Measurements from ENCODE around the gene SH3RF1. TPM values are rescaled to one million over a fixed set of nuclear protein-coding genes. Genes with fewer than 3 reads are reported as not detected.

Gene SH3RF1
- total RNA-seq, 4 donors from 2014 or later: 10.0 to 11.8 (median 10.9) TPM

DNA sequence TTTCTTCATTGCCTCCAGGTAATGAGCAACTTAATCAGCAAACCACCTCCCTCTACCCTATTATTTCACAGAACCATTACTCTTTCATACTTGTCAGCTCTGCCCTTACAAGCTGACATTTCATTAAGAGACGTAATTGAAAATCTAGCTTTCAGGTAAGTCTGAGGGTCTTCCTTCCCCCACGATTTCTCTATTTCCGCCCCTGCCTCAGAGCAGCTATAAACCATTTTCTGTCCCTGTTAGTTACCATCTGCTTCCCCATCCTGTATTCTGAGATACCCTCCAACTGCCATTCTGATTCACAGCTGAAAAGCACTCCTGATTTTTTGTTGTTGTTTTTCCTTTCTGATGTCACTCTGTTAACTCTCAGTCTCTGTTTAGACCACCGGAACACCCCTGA, 37.1 kb downstream of the SH3RF1 start:
- Histone ChIP-seq H3K27me3 (no peaks in the 10 kb centered on the region), H3K36me3 (no peaks in the 10 kb centered on the region), H3K27ac (replicated peaks in 1 of 4) (no peak overlapping the region), H3K4me1 (peaks cover 34 to 47% (median 42%) of the 10 kb centered on the region in 4 donors), H3K4me3 (no peak overlapping the region), H3K9me3 (no peaks in the 10 kb centered on the region)
- peak; percentile 34 for DNase-seq (ENCODE audit: extremely low spot score)
- intact Hi-C loops (cut with DNase I): no loop called here
- TF ChIP-seq EP300 (IDR thresholded peaks at IDR 0.05) (no peak), POLR2AphosphoS5 (IDR thresholded peaks at IDR 0.05) (no peak), POLR2A (IDR thresholded peaks at IDR 0.05; ENCODE audit: low read depth) (no peak)
- TF ChIP-seq, protein P1, sequence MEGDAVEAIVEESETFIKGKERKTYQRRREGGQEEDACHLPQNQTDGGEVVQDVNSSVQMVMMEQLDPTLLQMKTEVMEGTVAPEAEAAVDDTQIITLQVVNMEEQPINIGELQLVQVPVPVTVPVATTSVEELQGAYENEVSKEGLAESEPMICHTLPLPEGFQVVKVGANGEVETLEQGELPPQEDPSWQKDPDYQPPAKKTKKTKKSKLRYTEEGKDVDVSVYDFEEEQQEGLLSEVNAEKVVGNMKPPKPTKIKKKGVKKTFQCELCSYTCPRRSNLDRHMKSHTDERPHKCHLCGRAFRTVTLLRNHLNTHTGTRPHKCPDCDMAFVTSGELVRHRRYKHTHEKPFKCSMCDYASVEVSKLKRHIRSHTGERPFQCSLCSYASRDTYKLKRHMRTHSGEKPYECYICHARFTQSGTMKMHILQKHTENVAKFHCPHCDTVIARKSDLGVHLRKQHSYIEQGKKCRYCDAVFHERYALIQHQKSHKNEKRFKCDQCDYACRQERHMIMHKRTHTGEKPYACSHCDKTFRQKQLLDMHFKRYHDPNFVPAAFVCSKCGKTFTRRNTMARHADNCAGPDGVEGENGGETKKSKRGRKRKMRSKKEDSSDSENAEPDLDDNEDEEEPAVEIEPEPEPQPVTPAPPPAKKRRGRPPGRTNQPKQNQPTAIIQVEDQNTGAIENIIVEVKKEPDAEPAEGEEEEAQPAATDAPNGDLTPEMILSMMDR (IDR thresholded peaks at IDR 0.05): no peak
- WGBS: 83% methylated on average over 4 of the region's 4 CpGs

DNA sequence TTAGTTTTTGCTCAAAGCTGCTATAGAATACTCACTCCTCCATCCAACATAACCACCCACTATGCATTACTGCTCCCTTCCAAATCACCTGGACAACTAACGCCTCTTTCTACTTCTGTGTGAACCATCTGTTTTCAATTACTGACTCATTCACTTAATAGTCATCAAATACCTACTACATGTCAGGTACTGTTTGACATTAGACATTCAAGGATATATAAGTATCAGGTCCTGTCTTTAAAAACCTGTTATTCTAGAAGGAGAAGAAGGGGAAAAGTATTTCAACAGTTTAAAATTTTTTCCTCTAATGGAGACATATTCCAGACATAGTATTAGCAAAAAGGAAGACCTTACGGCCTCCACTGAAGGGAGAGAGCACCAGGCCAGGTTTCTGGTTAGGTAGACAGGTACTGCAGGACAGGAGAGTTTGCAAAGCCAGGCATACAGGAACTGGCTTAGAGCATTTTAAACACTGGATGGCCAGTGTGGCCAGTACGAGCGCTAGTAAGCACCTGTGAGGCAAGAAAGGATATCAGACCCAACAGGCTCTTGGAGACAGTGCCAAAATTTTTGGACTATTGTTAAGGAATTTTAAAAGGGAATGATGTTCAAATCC, 39.0 kb downstream of the SH3RF1 start:
- peaks cover 15 to 28% (median 24%) of the 10 kb centered on the region in 4 donors for H3K4me1 ChIP-seq
- TF ChIP-seq EP300 (IDR thresholded peaks at IDR 0.05) (no peak), POLR2A (IDR thresholded peaks at IDR 0.05; ENCODE audit: low read depth) (no peak), POLR2AphosphoS5 (IDR thresholded peaks at IDR 0.05) (no peak)
- TF ChIP-seq, protein P1 (IDR thresholded peaks at IDR 0.05): no peak
- intact Hi-C loops (cut with DNase I): no loop called here
- 92% methylated on average over 4 of the region's 4 CpGs for WGBS
- no peak overlapping the region for H3K27ac ChIP-seq (replicated peaks in 1 of 4)
- no peaks in the 10 kb centered on the region for H3K27me3 ChIP-seq
- no peaks in the 10 kb centered on the region for H3K36me3 ChIP-seq
- no peak overlapping the region for H3K4me3 ChIP-seq
- DNase-seq (ENCODE audit: extremely low spot score): peak; percentile 42
- no peaks in the 10 kb centered on the region for H3K9me3 ChIP-seq

DNA sequence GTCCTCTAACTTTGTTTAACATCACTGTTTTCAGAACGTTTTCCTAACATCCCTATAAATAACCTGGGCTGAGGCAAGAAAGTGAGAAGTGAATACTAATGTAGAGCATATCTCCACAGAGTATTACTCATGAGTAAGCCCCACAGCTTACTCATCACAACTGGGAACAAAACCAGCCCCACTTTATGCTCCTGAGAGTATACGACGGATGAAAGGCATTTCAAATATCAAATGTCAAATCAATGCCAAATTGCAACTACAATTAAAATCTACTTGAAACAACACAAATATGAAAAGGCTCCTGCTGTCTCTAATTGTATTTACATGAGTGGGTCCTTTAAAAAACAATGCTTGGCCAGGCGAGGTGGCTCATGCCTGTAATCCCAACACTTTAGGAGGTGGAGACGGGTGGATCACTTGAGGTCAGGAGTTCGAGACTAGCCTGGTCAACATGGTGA, 41.2 kb downstream of the SH3RF1 start:
- Histone ChIP-seq H3K36me3 (no peaks in the 10 kb centered on the region), H3K27ac (replicated peaks in 1 of 4) (no peak overlapping the region), H3K27me3 (no peaks in the 10 kb centered on the region), H3K4me1 (peaks cover 22 to 32% (median 26%) of the 10 kb centered on the region in 4 donors), H3K4me3 (no peak overlapping the region), H3K9me3 (no peaks in the 10 kb centered on the region)
- peak; percentile 68 for DNase-seq (ENCODE audit: extremely low spot score)
- intact Hi-C loops (cut with DNase I): no loop called here
- TF ChIP-seq POLR2A (IDR thresholded peaks at IDR 0.05; ENCODE audit: low read depth): no peak
- no peak for TF ChIP-seq EP300 (IDR thresholded peaks at IDR 0.05)
- TF ChIP-seq POLR2AphosphoS5 (IDR thresholded peaks at IDR 0.05): peak in 1 of 2 donors; percentile 12
- 37% methylated on average over 6 of the region's 6 CpGs for WGBS

DNA sequence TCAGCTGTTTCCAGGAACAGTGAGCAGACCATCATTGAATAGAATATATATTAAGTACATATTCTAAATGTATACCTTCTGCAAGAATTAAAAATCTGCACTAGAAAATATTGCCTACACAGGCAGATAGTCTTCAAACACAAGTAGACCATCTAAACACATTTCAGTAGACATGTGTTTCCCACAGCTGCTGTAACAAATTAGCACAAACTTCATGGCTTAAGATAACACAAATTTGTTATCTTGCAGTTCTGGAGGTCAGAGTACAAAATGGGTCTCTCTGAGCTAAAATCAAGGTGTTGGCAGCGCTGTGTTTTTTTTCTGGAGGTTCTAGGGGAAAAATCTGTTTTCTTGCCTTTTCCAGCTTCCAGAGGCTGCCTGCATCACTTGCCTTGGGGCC, 42.7 kb downstream of the SH3RF1 start:
- Histone ChIP-seq H3K36me3 (no peaks in the 10 kb centered on the region), H3K4me1 (peaks cover 21 to 28% (median 26%) of the 10 kb centered on the region in 4 donors), H3K27ac (replicated peaks in 1 of 4) (no peak overlapping the region), H3K9me3 (no peaks in the 10 kb centered on the region), H3K4me3 (no peak overlapping the region), H3K27me3 (no peaks in the 10 kb centered on the region)
- WGBS: 86% methylated on average over 1 of the region's 1 CpG
- no peak for DNase-seq (ENCODE audit: extremely low spot score)
- intact Hi-C loops (cut with DNase I): no loop called here
- no peak for TF ChIP-seq POLR2AphosphoS5 (IDR thresholded peaks at IDR 0.05)
- no peak for TF ChIP-seq EP300 (IDR thresholded peaks at IDR 0.05)
- no peak for TF ChIP-seq POLR2A (IDR thresholded peaks at IDR 0.05; ENCODE audit: low read depth)
- TF ChIP-seq, protein P1 (IDR thresholded peaks at IDR 0.05): no peak

DNA sequence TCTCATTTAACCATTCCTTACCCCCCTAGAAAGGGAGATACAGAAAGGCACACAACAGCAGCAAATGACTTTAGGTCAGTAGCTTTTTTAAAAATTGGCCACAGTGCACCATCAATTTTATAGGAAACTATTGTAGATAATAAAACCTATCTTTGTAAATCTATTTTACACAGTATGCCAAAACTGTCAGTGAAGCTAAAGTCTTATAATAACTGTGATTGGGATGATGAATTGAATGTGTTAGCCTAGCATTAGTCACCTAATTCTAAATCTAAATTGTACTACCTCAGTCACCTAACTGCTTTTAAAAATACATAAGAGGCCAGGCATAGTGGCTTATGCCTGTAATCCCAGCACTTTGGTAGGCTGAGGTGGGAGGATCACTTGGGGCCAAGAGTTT, 44.2 kb downstream of the SH3RF1 start:
- intact Hi-C loops (cut with DNase I): no loop called here
- Histone ChIP-seq H3K27me3 (no peaks in the 10 kb centered on the region), H3K36me3 (no peaks in the 10 kb centered on the region), H3K9me3 (no peaks in the 10 kb centered on the region), H3K4me3 (no peak overlapping the region), H3K27ac (replicated peaks in 1 of 4) (no peak overlapping the region), H3K4me1 (peaks cover 21 to 28% (median 26%) of the 10 kb centered on the region in 4 donors)
- TF ChIP-seq EP300 (IDR thresholded peaks at IDR 0.05): no peak
- no peak for DNase-seq (ENCODE audit: extremely low spot score)

DNA sequence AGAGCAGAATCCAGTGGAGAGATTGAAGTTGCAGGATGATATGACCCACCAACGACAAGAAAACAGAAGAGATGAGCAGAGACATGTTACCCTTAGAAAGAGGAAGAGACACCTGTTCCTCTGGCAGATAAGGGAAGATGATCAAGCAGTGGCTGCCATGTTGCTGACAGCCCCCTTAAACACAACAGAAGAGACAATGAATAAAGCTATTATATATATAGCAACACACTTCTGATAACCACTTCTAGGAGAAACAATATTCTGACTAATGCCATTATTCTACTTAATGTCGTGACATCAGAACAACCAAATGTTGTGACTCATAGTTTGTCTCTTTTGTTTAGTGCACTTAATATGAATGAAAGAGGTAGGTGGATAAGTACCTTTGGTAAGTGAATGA, 44.9 kb downstream of the SH3RF1 start:
- Histone ChIP-seq H3K27ac (replicated peaks in 1 of 4) (no peak overlapping the region), H3K4me3 (no peak overlapping the region), H3K4me1 (peaks cover 25 to 31% (median 28%) of the 10 kb centered on the region in 4 donors), H3K36me3 (no peaks in the 10 kb centered on the region), H3K27me3 (no peaks in the 10 kb centered on the region), H3K9me3 (no peaks in the 10 kb centered on the region)
- WGBS: 30% methylated on average over 2 of the region's 2 CpGs
- intact Hi-C loops (cut with DNase I): no loop called here
- TF ChIP-seq EP300 (IDR thresholded peaks at IDR 0.05) (no peak), POLR2A (IDR thresholded peaks at IDR 0.05; ENCODE audit: low read depth) (no peak), POLR2AphosphoS5 (IDR thresholded peaks at IDR 0.05) (no peak)
- TF ChIP-seq, protein P1 (IDR thresholded peaks at IDR 0.05): no peak
- peak; percentile 50 for DNase-seq (ENCODE audit: extremely low spot score)

All from esophagus muscularis mucosa (tissue), 4 donors.